Ovary (tissue), 3 donors: ENCODE results near the gene OSBPL3.

Experiments used
- CTCF ChIP-seq, 3 donors: fragments of 450-650 bp in 2 of 3; fragments of 200-600 bp in 1 of 3; IDR thresholded peaks; one replicate each; pipeline versions ENCODE4 v1.5.1 to v1.8.0; 2016 to 2022; ENCODE audit warnings: antibody characterized with exemption in 3 of 3, mild to moderate bottlenecking in 1 of 3
- EP300 ChIP-seq: sonication (generic); formaldehyde crosslinking; IDR thresholded peaks from one replicate; pipeline ENCODE4 v1.6.1; 2017; ENCODE audit warnings: antibody characterized with exemption
- POLR2A ChIP-seq: fragments of 450-650 bp; IDR thresholded peaks from one replicate; pipeline ENCODE4 v1.6.1; 2017; ENCODE audit warnings: antibody characterized with exemption, mild to moderate bottlenecking, moderate library complexity
- donor health status: DM: no; HTN: no; CAD: no.

GRCh38 chr7:24769014-24769830 lies 210.8 kb downstream of the OSBPL3 start:
- TF ChIP-seq EP300 (no peak), CTCF (IDR thresholded peaks at IDR 0.05) (no peak), POLR2A (no peak)
